Colonic mucosa (tissue), 4 donors: ENCODE results near the gene MVD. TPM values are rescaled to one million over a fixed set of nuclear protein-coding genes. Genes with fewer than 3 reads are reported as not detected.

Source experiments
- DNase-seq: peaks from one replicate; pipeline ENCODE4 v3.0.0-alpha.2; 2020
- H3K27ac ChIP-seq: fragments of 200-600 bp; one replicate; pipeline ENCODE4 v1.8.0; 2021
- H3K27me3 ChIP-seq: fragments of 200-600 bp; one replicate; pipeline ENCODE4 v1.8.0; 2021
- H3K36me3 ChIP-seq: fragments of 200-600 bp; one replicate; pipeline ENCODE4 v1.8.0; 2021
- H3K4me1 ChIP-seq: fragments of 200-600 bp; one replicate; pipeline ENCODE4 v1.8.0; 2021; ENCODE audit warnings: mild to moderate bottlenecking
- H3K4me3 ChIP-seq: fragments of 200-600 bp; one replicate; pipeline ENCODE4 v1.8.0; 2021
- H3K9ac ChIP-seq, 2 donors: one replicate each; pipeline ENCODE4 v1.7.0; 2013; ENCODE audit warnings: control low read depth in 2 of 2, low read depth in 2 of 2, low read length in 2 of 2
- H3K9me3 ChIP-seq: fragments of 200-600 bp; one replicate; pipeline ENCODE4 v1.8.0; 2021
- intact Hi-C: fragments of 100-400 bp; cut with DNase I; formaldehyde crosslinking; loops from one replicate; pipeline ENCODE4 v1.14.1; 2022
- total RNA-seq, 2 donors: library from RNA; stranded (reverse); fragmentation: NEBNext Ultra II Directional in 1 of 2; extraction: Animal tissue kit (Norgen Biotek cat#: 25700) in 1 of 2; gene quantifications; one replicate each; pipeline ENCODE4 v1.2.1, GENCODE V29; 2021
- TF ChIP-seq, protein P1 (sequence below): fragments of 200-600 bp; IDR thresholded peaks from one replicate; pipeline ENCODE4 v1.8.0; 2022; ENCODE audit warnings: antibody characterized with exemption, mild to moderate bottlenecking
- donor health status: healthy.
- donor health status: DM: no; HTN: no; CAD: no.
- donor health status: DM: no; HTN: no; CAD: no.

MVD gene
- total RNA-seq, 2 donors from 2014 or later = 86.2 to 132 TPM

DNA sequence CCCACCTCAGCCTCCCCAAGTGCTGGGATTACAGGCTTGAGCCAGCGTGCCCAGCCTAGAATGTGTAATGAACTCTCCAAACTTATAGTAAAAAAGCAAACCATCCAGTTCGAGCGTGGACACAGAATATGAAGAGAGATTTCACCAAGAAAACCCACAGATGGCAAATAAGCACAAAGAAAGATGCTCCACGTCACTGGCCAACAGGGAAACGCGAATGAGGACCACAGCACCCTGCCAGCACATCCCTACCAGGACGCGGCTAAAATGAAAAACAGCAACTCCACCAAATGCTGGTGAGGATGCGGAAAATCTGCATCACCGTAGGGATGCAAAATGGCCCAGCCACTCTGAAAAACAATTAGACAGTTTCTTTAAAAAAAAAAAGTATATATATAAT lies 1.4 kb downstream of the MVD start:
- DNase-seq = no peak
- Histone ChIP-seq H3K9ac (no peak overlapping the region), H3K27ac (no peak overlapping the region), H3K36me3 (no peaks in the 10 kb centered on the region), H3K4me1 (peaks cover 4% of the 10 kb centered on the region), H3K27me3 (no peaks in the 10 kb centered on the region), H3K9me3 (no peaks in the 10 kb centered on the region), H3K4me3 (no peak overlapping the region)
- TF ChIP-seq, protein P1, sequence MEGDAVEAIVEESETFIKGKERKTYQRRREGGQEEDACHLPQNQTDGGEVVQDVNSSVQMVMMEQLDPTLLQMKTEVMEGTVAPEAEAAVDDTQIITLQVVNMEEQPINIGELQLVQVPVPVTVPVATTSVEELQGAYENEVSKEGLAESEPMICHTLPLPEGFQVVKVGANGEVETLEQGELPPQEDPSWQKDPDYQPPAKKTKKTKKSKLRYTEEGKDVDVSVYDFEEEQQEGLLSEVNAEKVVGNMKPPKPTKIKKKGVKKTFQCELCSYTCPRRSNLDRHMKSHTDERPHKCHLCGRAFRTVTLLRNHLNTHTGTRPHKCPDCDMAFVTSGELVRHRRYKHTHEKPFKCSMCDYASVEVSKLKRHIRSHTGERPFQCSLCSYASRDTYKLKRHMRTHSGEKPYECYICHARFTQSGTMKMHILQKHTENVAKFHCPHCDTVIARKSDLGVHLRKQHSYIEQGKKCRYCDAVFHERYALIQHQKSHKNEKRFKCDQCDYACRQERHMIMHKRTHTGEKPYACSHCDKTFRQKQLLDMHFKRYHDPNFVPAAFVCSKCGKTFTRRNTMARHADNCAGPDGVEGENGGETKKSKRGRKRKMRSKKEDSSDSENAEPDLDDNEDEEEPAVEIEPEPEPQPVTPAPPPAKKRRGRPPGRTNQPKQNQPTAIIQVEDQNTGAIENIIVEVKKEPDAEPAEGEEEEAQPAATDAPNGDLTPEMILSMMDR = no peak
- intact Hi-C loops = no loop called here

DNA sequence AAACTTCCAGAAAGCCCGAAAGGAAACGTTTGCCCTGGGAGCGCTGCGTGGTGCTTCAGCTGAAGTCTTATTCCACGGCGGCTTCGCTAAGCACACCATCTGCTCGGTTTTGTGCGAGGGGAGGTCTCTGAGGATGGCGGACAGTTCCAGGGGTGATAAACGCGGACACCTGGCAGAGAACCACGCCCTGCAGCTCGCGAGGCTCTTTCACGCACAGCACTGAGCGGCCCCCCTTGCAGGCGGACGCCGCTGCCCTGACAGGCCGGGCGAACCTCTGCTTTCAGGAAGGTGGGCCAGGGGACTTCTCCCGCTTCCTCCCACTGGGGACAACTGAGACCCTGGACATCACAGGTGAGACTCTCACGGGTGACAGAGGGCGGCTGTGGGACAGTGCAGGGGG lies 3.7 kb downstream of the MVD start:
- Histone ChIP-seq H3K9ac (no peak overlapping the region), H3K9me3 (no peaks in the 10 kb centered on the region), H3K27me3 (no peaks in the 10 kb centered on the region), H3K27ac (no peak overlapping the region), H3K4me3 (no peak overlapping the region), H3K4me1 (peaks cover 4% of the 10 kb centered on the region), H3K36me3 (no peaks in the 10 kb centered on the region)
- DNase-seq = no peak
- TF ChIP-seq, protein P1 = no peak
- intact Hi-C loops = no loop called here

DNA sequence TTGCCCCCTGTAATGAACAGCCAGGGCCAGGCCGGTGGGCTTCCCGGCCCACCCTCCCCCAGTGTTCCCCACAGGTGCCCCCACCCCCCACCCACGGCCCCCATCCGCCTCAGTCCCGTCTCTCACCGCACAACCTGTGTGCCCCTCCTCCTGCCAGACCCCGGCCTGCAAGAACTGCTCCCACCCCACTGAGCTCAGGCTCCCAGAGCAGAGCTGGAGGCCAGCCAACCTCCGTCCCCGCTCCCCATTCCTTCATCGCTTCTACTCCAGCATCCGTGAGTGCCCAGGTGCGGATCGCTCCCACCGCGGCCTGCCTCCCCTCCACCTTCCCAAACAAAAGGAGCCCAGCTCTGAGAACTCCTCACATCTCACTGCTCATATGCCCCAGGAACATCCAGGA lies 4.2 kb downstream of the MVD start:
- Histone ChIP-seq H3K4me3 (no peak overlapping the region), H3K36me3 (no peaks in the 10 kb centered on the region), H3K9me3 (no peaks in the 10 kb centered on the region), H3K27ac (no peak overlapping the region), H3K4me1 (peaks cover 4% of the 10 kb centered on the region), H3K27me3 (no peaks in the 10 kb centered on the region), H3K9ac (no peak overlapping the region)
- TF ChIP-seq, protein P1 = no peak
- intact Hi-C loops = no loop called here
- DNase-seq = no peak

DNA sequence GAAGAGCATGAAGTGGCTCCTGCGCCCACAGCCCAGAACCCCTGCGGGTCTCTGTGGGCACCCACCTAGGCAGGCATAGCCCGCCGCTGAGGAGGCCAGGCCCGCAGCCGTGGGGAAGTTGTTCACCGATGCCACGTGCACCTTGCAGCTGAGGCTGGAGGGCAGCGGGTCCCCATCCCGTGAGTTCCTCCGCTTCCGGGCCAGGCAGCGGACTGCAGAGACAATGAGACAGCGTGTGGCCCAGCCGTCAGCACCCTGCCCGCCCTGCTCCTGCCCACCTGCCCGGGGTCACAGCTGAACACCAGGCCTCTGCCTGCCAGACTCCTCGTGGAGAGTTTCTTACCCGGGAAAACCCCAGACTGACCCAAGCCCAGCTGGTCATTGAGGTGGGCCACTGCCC lies 5.5 kb downstream of the MVD start:
- peaks cover 4% of the 10 kb centered on the region for H3K4me1 ChIP-seq
- H3K9ac ChIP-seq = no peak overlapping the region
- TF ChIP-seq, protein P1 = no peak
- intact Hi-C loops = no loop called here
- H3K27ac ChIP-seq = no peak overlapping the region
- no peaks in the 10 kb centered on the region for H3K9me3 ChIP-seq
- DNase-seq = no peak
- no peak overlapping the region for H3K4me3 ChIP-seq
- H3K36me3 ChIP-seq = no peaks in the 10 kb centered on the region
- H3K27me3 ChIP-seq = no peaks in the 10 kb centered on the region

DNA sequence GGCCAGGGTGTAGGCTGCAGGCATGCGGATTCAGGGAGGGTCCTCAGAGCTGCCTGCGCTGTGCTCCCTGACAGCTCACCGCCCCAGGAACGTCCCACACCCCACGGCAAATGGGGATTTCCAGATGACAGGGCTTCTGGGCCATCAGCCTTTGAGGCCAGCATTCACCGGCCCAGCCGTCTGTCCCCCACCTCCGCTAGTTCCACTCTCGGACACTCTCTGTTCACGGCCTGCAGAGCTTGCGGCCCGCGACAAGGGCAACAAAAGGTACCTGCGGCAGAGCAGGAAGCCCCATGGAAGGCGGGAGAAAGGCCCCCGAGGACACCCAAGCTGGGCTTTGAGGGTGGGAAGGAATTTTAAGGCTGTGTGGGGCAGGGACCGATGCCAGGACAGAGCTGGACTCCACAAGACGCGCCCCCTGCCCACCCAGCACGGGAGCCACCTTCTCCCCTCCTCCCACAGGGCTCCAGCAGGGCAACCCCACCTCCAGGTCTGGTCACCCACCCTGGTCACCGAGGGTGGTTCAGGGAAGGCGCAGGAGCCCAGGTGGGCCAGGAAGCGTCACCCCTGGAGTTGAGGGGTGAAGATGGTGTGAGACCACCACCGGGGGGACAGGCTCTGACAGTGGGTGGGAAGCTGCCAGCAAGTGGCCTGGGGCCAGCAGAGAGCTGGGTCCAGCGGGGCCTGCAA lies 6.5 kb downstream of the MVD start:
- H3K9ac ChIP-seq = no peak overlapping the region
- no peak for DNase-seq
- H3K27me3 ChIP-seq = no peaks in the 10 kb centered on the region
- H3K36me3 ChIP-seq = no peaks in the 10 kb centered on the region
- H3K9me3 ChIP-seq = no peaks in the 10 kb centered on the region
- intact Hi-C loops = no loop called here
- peaks cover 6% of the 10 kb centered on the region for H3K4me1 ChIP-seq
- TF ChIP-seq, protein P1 = no peak
- no peak overlapping the region for H3K4me3 ChIP-seq
- H3K27ac ChIP-seq = no peak overlapping the region
